Measurements from ENCODE around the gene DENND1A.
"Not testable (repeated sequence)": the region's sequence is repeated elsewhere in the genome, so short reads cannot be mapped to it uniquely, and the experiment has no call there.

DENND1A gene

DNA sequence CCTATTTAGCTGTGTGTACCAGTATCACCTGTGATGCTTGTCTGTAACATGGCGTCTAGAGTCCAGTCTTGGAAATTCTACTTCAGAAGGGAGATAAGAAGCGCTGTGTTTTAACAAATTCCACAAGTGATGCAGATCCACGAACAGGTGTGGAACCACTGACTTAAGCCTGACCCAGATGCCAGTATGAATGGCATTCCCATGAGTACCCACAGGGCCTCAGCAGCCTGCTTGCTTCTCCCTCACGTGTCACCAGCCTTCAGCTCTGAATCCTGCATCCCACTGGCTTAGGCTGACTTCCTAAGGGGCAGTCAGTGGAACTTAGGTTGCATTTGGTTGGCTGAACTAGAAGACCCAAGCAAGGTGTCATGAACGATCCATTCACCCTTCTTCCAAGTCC is 8.5 kb upstream of the DENND1A start:
- Histone ChIP-seq H3K27me3 (peaks cover 0 to 34% of the 10 kb centered on the region in 2 donors), H3K27ac (no peak overlapping the region), H3K9me3 (no peaks in the 10 kb centered on the region), H3K4me1 (no peaks in the 10 kb centered on the region), H3K36me3 (no peaks in the 10 kb centered on the region), H3K4me3 (no peak overlapping the region)
- DNase-seq = no peak
- TF ChIP-seq CTCF (IDR thresholded peaks at IDR 0.05) = no peak
- intact Hi-C loops (cut with DNase I; ENCODE audit: low total_unique reads) = no loop called here

- H3K27ac ChIP-seq; H3K9me3 ChIP-seq; H3K4me3 ChIP-seq; H3K36me3 ChIP-seq; DNase-seq; H3K4me1 ChIP-seq; intact Hi-C loops (cut with DNase I; ENCODE audit: low total_unique reads): not testable (repeated sequence)
- peaks cover 0 to 25% of the 10 kb centered on the region in 2 donors for H3K27me3 ChIP-seq
Measured at GRCh38 chr9:123936575-123936974, 6.6 kb upstream of the DENND1A start.

DNA sequence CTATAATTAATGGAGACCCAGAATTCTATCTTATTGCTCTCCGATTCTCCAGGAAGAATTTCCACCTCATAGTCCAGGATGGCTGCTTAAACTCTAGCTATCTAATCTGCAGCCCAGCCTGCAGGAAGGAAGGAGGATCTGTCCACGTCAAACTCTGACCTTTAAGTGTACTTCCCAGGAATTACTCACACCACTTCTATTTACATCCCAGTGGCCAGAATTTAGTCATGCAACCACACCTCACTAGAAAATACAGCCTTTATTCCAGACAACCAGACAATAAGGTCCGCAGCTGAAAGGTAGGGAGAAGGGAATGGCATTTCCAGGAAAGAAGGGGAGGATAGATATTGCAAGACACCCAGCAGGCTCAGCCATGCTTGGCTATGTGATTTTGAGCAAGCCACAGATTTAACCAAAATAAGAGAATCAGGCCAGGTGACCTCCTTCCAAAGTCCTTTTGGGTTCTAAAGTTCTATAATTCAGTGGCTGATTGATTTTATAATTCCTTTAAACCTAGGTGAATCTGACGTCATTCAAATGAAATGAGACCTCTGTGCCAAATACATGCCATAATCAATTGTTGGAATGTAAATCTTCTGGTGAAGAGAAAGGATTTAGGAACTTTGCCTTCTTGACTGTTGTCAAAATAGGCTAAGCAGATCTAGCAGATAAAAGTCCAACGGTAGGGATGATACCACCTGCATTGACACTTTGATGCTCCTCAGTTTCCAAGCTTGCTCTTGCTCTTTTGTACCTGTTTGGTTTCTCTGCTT is 3.7 kb upstream of the DENND1A start:
- Histone ChIP-seq H3K4me3 (no peak overlapping the region), H3K9me3 (no peaks in the 10 kb centered on the region), H3K27ac (no peak overlapping the region), H3K4me1 (peaks cover 0 to 10% (median 7%) of the 10 kb centered on the region in 4 donors), H3K27me3 (peaks cover 0 to 14% of the 10 kb centered on the region in 2 donors), H3K36me3 (no peaks in the 10 kb centered on the region)
- DNase-seq = no peak
- no peak for TF ChIP-seq CTCF (IDR thresholded peaks at IDR 0.05)
- intact Hi-C loops (cut with DNase I; ENCODE audit: low total_unique reads) = no loop called here

- no peaks in the 10 kb centered on the region for H3K9me3 ChIP-seq
- peaks cover 0 to 20% (median 13%) of the 10 kb centered on the region in 4 donors for H3K4me1 ChIP-seq
- H3K36me3 ChIP-seq = no peaks in the 10 kb centered on the region
- H3K27ac ChIP-seq = peak overlapping the region; percentile 61
- DNase-seq = no peak
- no peak for TF ChIP-seq CTCF (IDR thresholded peaks at IDR 0.05)
- intact Hi-C loops (cut with DNase I; ENCODE audit: low total_unique reads) = loop anchor here (10.0 kb wide), 1 partner anchor 205 kb away; no protein-coding TSS in a partner anchor
- peak overlapping the region; percentile 62 to 64 for H3K4me3 ChIP-seq
- peaks cover 0 to 5% of the 10 kb centered on the region in 2 donors for H3K27me3 ChIP-seq
Measured at GRCh38 chr9:123929177-123929869, 603 bp downstream of the DENND1A start.

DNA sequence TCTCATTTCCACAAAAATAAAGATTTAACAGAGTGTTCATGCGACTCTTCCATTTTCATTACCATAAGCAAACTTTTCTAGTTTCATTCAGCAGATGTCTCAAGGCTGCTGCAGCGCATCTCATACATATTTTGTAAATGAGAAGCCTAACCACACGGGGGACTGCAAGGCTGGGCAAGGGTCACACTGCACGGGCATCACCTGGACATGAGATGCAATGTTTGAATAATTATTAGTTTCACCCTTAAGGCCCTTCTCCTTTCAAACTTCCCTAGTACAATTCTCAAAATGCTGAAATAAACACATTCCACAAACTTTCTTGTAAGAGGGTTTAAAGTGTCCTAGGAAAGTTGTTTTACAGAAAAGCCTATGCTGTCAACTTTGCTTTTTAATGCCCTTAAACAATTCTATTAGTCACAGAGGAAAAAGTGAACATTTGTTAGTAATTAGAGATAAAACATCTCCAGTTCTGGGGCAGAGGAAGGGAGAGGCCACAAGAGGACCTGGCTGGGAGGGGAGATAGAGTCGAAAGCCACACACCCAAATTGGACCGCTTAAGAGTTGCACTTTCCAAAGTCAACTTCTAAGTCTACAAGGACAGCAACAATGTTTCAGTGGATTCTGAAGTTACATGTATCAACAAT is 1.3 kb downstream of the DENND1A start:
- H3K36me3 ChIP-seq = no peaks in the 10 kb centered on the region
- intact Hi-C loops (cut with DNase I; ENCODE audit: low total_unique reads) = loop anchor here (10.0 kb wide), 1 partner anchor 204 kb away; no protein-coding TSS in a partner anchor
- peak overlapping the region; percentile 61 for H3K27ac ChIP-seq
- no peak for DNase-seq
- peak overlapping the region; percentile 62 to 64 for H3K4me3 ChIP-seq
- H3K4me1 ChIP-seq = peaks cover 0 to 20% (median 13%) of the 10 kb centered on the region in 4 donors
- no peaks in the 10 kb centered on the region for H3K9me3 ChIP-seq
- peaks cover 0 to under 1% of the 10 kb centered on the region in 2 donors for H3K27me3 ChIP-seq
- TF ChIP-seq CTCF (IDR thresholded peaks at IDR 0.05) = no peak

Measured in tibial artery (tissue), 4 donors.